ENCODE data around the gene LRRC74A. TPM values are rescaled to one million over a fixed set of nuclear protein-coding genes. Genes with fewer than 3 reads are reported as not detected.
"Not testable (repeated sequence)": the region's sequence is repeated elsewhere in the genome, so short reads cannot be mapped to it uniquely, and the experiment has no call there.

Gene LRRC74A
- total RNA-seq, 1 donor from 2014 or later, result not detected

DNA sequence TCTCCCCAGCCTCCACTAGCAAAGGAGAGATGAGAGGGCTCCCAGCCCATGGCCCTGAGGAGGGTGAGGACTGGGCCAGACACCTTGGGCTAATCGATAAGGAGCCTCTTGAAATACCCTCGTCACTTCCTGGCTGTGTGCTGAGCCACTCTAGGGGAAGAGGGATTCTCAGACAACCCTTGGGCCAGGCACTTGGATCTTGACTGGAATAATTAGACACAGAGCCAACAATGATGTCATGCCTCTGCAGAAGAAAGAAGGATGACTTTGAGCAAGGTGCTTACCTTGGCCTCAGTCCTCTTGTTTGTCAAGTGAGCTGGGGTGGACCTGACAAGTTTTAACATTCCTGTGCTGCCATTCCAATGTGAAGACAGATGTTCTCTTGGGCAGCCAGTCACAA is 83.1 kb downstream of the LRRC74A start:
- ATAC-seq (no peak), DNase-seq (ENCODE audit: low spot score) (no peak)
- intact Hi-C loops (cut with DNase I), result no loop called here

DNA sequence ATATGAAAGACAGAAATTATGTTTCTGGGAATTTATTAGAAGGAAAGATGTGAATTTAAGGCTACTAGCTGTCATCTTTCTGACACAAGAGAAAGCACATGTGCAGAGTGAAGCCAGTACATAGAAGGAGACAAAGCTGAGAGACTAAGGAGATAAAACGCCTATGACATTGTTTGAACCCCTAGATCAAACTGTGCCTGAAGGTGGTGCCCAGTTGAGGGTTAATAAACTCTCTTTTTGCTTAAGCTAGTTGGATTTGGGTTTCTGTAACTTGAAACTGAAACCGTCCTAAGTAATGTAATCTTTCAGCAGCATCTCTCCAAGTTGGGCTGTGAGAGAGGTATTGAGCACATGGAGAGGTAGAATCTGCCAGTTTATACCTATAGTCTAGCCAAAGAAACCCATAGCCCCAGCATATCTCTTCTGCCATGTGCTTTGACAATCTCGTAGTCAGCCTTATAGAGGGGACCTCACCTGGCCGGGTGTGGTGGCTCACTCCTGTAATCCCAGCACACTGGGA is 84.2 kb downstream of the LRRC74A start:
- ATAC-seq (no peak), DNase-seq (ENCODE audit: low spot score) (no peak)
- intact Hi-C loops (cut with DNase I), result loop anchor here (5.0 to 10.0 kb wide), 3 partner anchors 114 to 157 kb away; partner anchors contain the start of gene IRF2BPL

DNA sequence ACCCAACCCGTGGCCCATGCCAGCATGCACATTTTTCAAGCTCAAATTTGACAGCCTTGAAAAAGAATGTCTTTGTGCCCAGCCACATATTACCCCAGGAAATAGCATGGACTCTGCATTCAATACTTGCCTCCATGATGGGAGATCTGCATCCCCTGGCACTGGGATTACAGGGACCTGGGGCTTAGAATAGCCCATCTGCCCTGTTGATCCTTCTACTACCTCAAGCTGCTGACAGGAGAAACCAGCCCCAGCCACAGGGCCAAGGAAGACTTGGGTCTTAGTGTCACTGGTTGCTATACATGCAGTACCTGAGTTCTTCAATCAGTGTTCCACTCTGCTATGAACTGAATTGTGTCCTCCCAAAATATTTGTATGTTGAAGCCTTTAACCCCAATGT is 85.3 kb downstream of the LRRC74A start:
- DNase-seq (ENCODE audit: low spot score), result no peak
- intact Hi-C loops (cut with DNase I), result loop anchor here (5.0 to 10.0 kb wide), 3 partner anchors 113 to 156 kb away; partner anchors contain the start of gene IRF2BPL
- ATAC-seq, result no peak

DNA sequence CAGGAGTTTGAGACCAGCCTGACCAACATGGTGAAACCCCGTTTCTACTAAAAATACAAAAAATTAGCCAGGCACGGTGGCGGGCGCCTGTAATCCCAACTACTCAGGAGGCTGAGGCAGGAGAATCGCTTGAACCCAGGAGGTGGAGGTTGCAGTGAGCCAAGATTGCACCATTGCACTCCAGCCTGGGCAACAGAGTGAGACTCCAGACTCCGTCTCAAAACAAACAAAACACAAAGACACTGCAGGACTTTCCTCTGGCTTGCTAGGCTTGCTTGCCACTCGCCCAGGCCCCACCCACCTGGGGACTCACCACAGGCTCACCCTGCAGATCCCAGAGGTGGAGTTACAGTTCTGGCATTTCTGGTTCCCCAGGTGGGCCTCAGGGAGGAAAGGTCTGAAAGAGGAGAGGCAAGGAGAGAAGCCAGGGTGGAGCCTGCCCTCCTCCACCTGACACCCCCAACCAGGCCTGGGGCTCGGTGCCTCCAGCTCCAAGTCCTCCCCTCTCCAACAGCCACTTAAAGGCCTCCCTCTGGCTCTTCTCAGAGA is 88.4 kb downstream of the LRRC74A start:
- ATAC-seq; DNase-seq (ENCODE audit: low spot score): not testable (repeated sequence)
- intact Hi-C loops (cut with DNase I), result loop anchor here (5.0 to 10.0 kb wide), 3 partner anchors 110 to 153 kb away; partner anchors contain the start of gene IRF2BPL

DNA sequence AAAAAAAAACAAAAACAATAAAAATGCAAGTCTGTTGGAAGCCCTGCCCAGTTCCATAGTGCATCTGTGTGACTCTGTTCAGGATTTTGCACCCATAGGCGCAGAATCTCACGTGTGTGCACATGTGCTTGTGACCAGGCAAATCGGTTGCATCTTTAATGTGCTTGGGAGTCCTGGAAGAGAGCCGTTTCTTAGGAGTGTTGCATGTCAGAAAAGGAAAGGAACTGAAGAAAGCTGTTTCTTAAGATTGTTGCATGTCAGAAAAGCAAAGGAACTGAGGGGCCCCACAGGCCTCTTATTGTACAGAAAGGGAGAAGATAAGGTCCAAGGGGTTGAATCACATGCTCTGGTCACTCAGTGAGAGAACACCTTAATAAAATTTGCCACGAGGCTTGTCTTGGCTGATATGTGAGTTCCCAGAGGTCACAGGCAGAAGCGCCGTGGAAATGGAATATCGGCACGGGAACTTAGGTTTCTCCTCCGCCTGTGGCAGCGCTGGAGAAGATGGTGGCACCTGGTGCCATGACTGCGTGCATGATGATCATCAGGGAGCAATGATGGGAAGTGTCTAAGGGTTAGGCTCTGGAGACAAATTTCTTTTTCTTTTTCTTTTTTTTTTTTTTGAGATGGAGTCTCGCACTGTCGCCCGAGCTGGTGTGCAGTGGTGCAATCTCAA is 90.0 kb downstream of the LRRC74A start:
- DNase-seq (ENCODE audit: low spot score), result no peak
- intact Hi-C loops (cut with DNase I), result loop anchor here (10.0 kb wide), 1 partner anchor 109 kb away; the partner anchor contains the start of gene IRF2BPL
- ATAC-seq, result no peak

DNA sequence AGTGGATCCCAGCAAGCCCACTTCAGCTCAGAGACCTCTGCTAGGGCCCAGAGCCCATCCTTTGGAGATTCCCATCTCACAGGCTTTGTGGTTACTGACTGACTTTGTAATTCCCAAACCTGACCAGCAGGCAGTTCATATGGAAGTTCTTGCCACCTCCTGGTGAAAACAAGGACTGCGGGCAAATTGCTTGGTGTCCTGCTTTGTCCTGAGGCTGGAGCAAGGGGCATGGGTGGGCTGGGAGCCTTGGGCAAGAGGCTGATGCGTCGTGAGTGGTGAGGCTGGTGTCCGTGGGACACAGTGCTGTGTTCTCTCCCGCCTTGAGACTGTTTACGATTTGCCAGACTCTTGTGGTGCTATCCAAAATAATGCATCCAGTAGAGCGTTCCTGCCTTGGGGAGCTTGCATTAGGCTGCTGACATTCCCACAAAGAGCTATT is 91.0 kb downstream of the LRRC74A start:
- DNase-seq (ENCODE audit: low spot score) (peak; percentile 75), ATAC-seq (no peak)
- intact Hi-C loops (cut with DNase I), result loop anchor here (10.0 kb wide), 1 partner anchor 108 kb away; the partner anchor contains the start of gene IRF2BPL

DNA sequence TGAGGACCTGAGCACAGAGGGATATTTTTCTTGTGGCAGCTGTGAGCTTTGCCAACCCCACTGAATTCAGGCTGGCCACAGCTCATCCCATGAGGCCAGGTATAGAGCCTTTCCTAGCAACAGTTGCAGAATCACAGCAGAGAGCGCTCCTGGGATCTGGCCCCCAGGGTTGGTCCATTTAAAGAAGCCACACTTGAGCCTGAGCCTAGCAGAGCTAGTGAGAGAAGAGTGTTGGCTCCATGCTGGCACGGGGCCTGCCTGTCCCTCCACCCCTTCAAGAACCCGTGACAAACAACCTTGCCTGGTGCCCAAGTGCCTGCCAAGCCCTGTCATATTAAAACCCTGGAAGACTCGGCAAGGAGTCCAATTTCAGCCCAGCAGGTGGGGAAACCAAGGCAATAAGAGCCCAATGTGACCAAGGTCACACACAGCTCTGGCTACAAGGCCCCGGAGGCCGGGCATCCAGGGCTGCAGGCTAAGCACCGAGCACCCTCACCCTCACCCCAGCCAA is 91.6 kb downstream of the LRRC74A start:
- intact Hi-C loops (cut with DNase I), result loop anchor here (10.0 kb wide), 1 partner anchor 107 kb away; the partner anchor contains the start of gene IRF2BPL
- ATAC-seq (no peak), DNase-seq (ENCODE audit: low spot score) (no peak)

DNA sequence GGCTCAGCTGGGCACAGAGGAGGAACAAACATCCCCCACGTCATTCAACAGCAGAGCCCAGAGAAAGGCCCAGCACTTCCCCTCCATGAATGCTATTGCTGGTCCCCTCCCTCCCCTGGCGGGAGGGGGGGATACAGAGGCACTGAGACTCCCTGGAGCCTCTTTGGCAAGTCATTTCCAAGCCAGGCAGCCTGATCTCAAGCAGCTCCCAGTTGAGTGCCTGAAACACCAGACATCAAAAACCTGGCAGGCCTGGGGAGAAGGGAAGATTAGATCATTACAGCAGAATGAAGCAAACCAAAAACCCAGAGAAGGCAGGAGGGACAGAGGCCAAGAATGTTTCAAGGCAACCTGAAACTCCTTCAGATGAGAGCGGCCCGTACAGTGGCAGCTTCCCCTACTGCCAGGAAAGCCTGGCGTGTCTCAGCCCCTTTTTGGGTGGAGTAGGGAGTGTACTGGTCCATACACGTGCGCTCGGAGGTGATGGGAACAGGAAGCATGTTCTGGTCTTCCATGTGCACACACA is 92.1 kb downstream of the LRRC74A start:
- intact Hi-C loops (cut with DNase I), result loop anchor here (10.0 kb wide), 1 partner anchor 106 kb away; the partner anchor contains the start of gene IRF2BPL
- ATAC-seq (peak; percentile 45), DNase-seq (ENCODE audit: low spot score) (peak; percentile 78)

DNA sequence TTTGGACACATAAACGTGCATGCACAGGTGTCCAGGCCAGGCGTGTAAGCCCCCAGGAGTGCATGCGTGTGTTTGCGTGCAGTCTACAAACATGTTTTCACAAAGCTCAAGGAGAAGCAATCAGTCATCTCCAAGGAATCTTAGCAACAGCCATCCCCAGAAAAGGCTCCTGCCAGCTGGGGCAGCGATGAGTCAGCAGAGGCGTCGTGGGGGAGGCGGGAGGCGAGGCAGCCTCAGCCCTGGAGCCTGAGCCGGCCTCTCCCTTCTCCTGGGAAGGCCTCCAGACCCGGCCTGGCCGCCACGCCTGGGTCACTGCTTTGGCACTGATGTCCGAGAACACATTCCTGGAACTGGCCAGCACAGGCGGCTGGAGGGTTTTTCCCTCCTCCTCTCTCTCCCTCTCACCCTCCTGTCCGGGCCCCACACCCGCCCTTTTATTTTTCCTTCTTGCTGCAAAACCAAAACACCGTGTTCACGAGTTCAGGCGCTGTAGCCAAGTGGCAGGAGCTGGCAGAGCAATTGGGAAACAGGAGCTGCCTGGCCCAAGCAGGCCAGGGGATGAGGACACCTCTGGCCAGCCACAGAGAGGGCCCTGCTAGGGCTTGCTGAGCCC is 92.7 kb downstream of the LRRC74A start:
- ATAC-seq (peak; percentile 95), DNase-seq (ENCODE audit: low spot score) (peak; percentile 96)
- intact Hi-C loops (cut with DNase I), result loop anchor here (10.0 kb wide), 1 partner anchor 106 kb away; the partner anchor contains the start of gene IRF2BPL

Other genes starting within 250 kb of the LRRC74A start
- 19.3 TPM for gene VASH1, start 64.9 kb upstream of the LRRC74A start, total RNA-seq
- 35.7 TPM for gene ANGEL1, start 13.5 kb upstream of the LRRC74A start, total RNA-seq
- gene IRF2BPL, start 202.3 kb downstream of the LRRC74A start, total RNA-seq, result 59.6 TPM

Data from sciatic nerve (tissue), 2 donors.